ENCODE results near the gene RERE.
A peak's percentile ranks its signal among the peaks of the same experiment; 100 is the strongest.

The RERE gene

GRCh38 chr1:8435569-8436071 lies 381.8 kb downstream of the RERE start:
- DNase-seq = no peak

- DNase-seq = no peak
Observed at GRCh38 chr1:8434101-8434500, 383.3 kb downstream of the RERE start.

GRCh38 chr1:8431784-8432183 lies 385.7 kb downstream of the RERE start:
- no peak for DNase-seq

- DNase-seq = peak; percentile 22
Observed at GRCh38 chr1:8431019-8431418, 386.4 kb downstream of the RERE start.

GRCh38 chr1:8430476-8430875 lies 387.0 kb downstream of the RERE start:
- DNase-seq = no peak

GRCh38 chr1:8429549-8430110 lies 387.8 kb downstream of the RERE start:
- no peak for DNase-seq

GRCh38 chr1:8428441-8428840 lies 389.0 kb downstream of the RERE start:
- DNase-seq = no peak

GRCh38 chr1:8427986-8428385 lies 389.5 kb downstream of the RERE start:
- DNase-seq = no peak

GRCh38 chr1:8427493-8427892 lies 389.9 kb downstream of the RERE start:
- no peak for DNase-seq

- DNase-seq = no peak
Observed at GRCh38 chr1:8426996-8427395, 390.4 kb downstream of the RERE start.

GRCh38 chr1:8425781-8426161 lies 391.7 kb downstream of the RERE start:
- no peak for DNase-seq

GRCh38 chr1:8425150-8425780 lies 392.2 kb downstream of the RERE start:
- DNase-seq = no peak

GRCh38 chr1:8424539-8425116 lies 392.8 kb downstream of the RERE start:
- no peak for DNase-seq

- peak; percentile 55 for DNase-seq
Observed at GRCh38 chr1:8423692-8424538, 393.5 kb downstream of the RERE start.

GRCh38 chr1:8423269-8423691 lies 394.2 kb downstream of the RERE start:
- peak; percentile 35 for DNase-seq

GRCh38 chr1:8422510-8423268 lies 394.8 kb downstream of the RERE start:
- DNase-seq = peak; percentile 11

GRCh38 chr1:8421721-8422120 lies 395.7 kb downstream of the RERE start:
- no peak for DNase-seq

- DNase-seq = no peak
Observed at GRCh38 chr1:8420318-8420717, 397.1 kb downstream of the RERE start.

GRCh38 chr1:8419861-8420260 lies 397.6 kb downstream of the RERE start:
- DNase-seq = no peak

- no peak for DNase-seq
Observed at GRCh38 chr1:8419172-8419571, 398.3 kb downstream of the RERE start.

- DNase-seq = no peak
Observed at GRCh38 chr1:8418301-8418700, 399.1 kb downstream of the RERE start.

GRCh38 chr1:8417625-8418024 lies 399.8 kb downstream of the RERE start:
- DNase-seq = no peak

GRCh38 chr1:8416881-8417280 lies 400.6 kb downstream of the RERE start:
- DNase-seq = no peak
